Activated naive CD4-positive, alpha-beta T cell treated with anti-CD3 and anti-CD28 coated beads for 36 hours (primary cell): ENCODE data around the gene RERE. TPM values are rescaled to one million over a fixed set of nuclear protein-coding genes. Genes with fewer than 3 reads are reported as not detected.

ENCODE experiments used
- CTCF ChIA-PET: fragments of 350-600 bp; sonication (Branson Sonifier 250); formaldehyde crosslinking; loops from one replicate; lab custom pipeline; 2021; ENCODE audit warnings: antibody characterized with exemption; lab: Charles Lee
- DNase-seq: peaks from one replicate; pipeline ENCODE4 v3.0.0-alpha.2; 2020
- H3K27ac Mint-ChIP-seq: one replicate; pipeline ENCODE4 v1.8.0; 2021; ENCODE audit warnings: mild to moderate bottlenecking, mixed read lengths
- H3K27me3 Mint-ChIP-seq: one replicate; pipeline ENCODE4 v1.8.0; 2021; ENCODE audit warnings: low read depth, mixed read lengths
- H3K36me3 Mint-ChIP-seq: one replicate; pipeline ENCODE4 v1.8.0; 2021; ENCODE audit warnings: low read depth, mixed read lengths
- H3K4me1 Mint-ChIP-seq: one replicate; pipeline ENCODE4 v1.8.0; 2021; ENCODE audit warnings: low read depth, mixed read lengths
- H3K4me3 Mint-ChIP-seq: one replicate; pipeline ENCODE4 v1.8.0; 2021; ENCODE audit warnings: mild to moderate bottlenecking, moderate library complexity, mixed read lengths
- H3K9me3 Mint-ChIP-seq: one replicate; pipeline ENCODE4 v1.8.0; 2021; ENCODE audit warnings: mixed read lengths
- intact Hi-C: fragments of 100-400 bp; cut with micrococcal nuclease; formaldehyde crosslinking; loops from one replicate; pipeline ENCODE4 v1.15.1; 2023
- total RNA-seq, 2 experiments: library from RNA; stranded (reverse); gene quantifications; one replicate each; pipeline ENCODE4 v1.2.3, GENCODE V29; 2021

The RERE gene
- total RNA-seq, 2 experiments from 2014 or later = 46.4 to 47.6 TPM

GRCh38 chr1:8586438-8586837 is 231.0 kb downstream of the RERE start:
- H3K27me3 Mint-ChIP-seq = no peaks in the 10 kb centered on the region
- H3K4me3 Mint-ChIP-seq = no peak overlapping the region
- H3K27ac Mint-ChIP-seq = no peak overlapping the region
- CTCF ChIA-PET = interaction anchor here (1.2 kb wide), 1 partner anchor 141 kb away, joined by 3 read pairs; no protein-coding TSS in a partner anchor
- H3K9me3 Mint-ChIP-seq = no peaks in the 10 kb centered on the region
- H3K4me1 Mint-ChIP-seq = peaks cover 27% of the 10 kb centered on the region
- DNase-seq = no peak
- H3K36me3 Mint-ChIP-seq = peaks cover 1% of the 10 kb centered on the region
- intact Hi-C loops = no loop called here

GRCh38 chr1:8584316-8584715 is 233.1 kb downstream of the RERE start:
- intact Hi-C loops = no loop called here
- no peak for DNase-seq
- H3K4me3 Mint-ChIP-seq = no peak overlapping the region
- no peaks in the 10 kb centered on the region for H3K9me3 Mint-ChIP-seq
- peaks cover 13% of the 10 kb centered on the region for H3K4me1 Mint-ChIP-seq
- no peak overlapping the region for H3K27ac Mint-ChIP-seq
- H3K27me3 Mint-ChIP-seq = no peaks in the 10 kb centered on the region
- no peaks in the 10 kb centered on the region for H3K36me3 Mint-ChIP-seq
- CTCF ChIA-PET = interaction anchor here (0.6 to 1.3 kb wide), 2 partner anchors 9 to 19 kb away, joined by 3 read pairs; no protein-coding TSS in a partner anchor

DNA sequence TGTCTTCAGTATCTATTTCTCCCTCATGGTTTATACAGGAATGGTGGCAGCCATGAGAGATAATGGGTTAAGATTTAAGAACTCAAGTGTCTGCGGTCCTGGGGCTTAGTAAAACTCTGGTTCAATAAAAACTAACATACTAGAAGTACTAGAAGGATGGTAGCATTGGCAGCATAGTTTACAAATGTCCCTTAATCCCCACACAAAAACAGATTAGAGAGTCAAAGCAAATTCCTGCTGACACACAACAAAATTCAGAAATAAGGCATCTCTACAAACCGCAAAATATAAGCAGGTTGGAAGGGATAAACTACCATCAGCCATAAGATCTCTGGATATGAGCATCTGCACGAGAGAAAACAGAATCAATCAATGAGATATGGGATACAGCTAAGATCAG is 234.4 kb downstream of the RERE start:
- no peaks in the 10 kb centered on the region for H3K36me3 Mint-ChIP-seq
- H3K27ac Mint-ChIP-seq = no peak overlapping the region
- no peak overlapping the region for H3K4me3 Mint-ChIP-seq
- CTCF ChIA-PET = interaction anchor here (0.7 to 1.5 kb wide), 2 partner anchors 136 to 266 kb away, joined by 3 read pairs; no protein-coding TSS in a partner anchor
- intact Hi-C loops = no loop called here
- H3K27me3 Mint-ChIP-seq = no peaks in the 10 kb centered on the region
- H3K4me1 Mint-ChIP-seq = peaks cover 11% of the 10 kb centered on the region
- no peak for DNase-seq
- no peaks in the 10 kb centered on the region for H3K9me3 Mint-ChIP-seq

DNA sequence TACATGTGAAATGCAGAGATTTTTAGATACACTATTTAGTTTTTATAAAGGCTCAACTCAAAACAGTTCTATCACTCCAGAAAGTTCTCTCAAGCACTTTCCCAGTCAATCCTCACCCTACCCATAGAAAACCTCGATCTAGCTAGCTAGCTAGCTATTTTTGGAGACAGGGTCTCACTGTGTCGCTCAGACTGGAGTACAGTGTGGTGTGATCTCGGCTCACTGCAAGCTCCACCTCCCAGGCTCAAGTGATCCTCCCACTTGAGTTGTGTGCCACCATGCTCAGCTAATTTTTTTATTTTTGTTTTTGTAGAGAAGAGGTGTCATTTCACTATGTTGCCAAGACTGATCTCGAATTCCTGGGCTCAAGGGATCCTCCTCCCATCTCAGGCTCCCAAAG is 236.9 kb downstream of the RERE start:
- no peaks in the 10 kb centered on the region for H3K36me3 Mint-ChIP-seq
- no peaks in the 10 kb centered on the region for H3K9me3 Mint-ChIP-seq
- intact Hi-C loops = no loop called here
- CTCF ChIA-PET = interaction anchor here (0.9 kb wide), 1 partner anchor 10 kb away, joined by 3 read pairs; no protein-coding TSS in a partner anchor
- no peak overlapping the region for H3K27ac Mint-ChIP-seq
- no peak for DNase-seq
- H3K4me1 Mint-ChIP-seq = no peaks in the 10 kb centered on the region
- no peaks in the 10 kb centered on the region for H3K27me3 Mint-ChIP-seq
- H3K4me3 Mint-ChIP-seq = no peak overlapping the region

DNA sequence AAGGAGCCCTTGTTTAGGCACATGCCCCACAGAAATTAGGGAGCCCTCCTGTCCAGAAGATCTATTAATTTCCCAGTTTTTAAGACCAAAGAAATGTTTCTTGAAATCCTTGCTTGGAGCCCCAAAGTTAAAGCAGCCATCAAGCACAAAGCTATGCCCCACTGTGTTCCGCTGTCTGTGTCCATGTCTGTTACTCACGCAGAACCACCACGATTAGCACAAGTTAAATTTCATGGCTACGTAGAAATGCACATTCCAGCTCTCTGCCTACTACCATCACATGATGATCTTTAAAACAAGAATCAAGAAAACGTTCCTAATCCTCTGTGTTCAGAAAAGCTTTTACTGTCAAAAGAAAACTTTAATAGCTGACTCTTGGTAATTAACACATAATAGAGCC is 238.5 kb downstream of the RERE start:
- DNase-seq = no peak
- Mint-ChIP-seq H3K4me1 (no peaks in the 10 kb centered on the region), H3K9me3 (no peaks in the 10 kb centered on the region), H3K27ac (no peak overlapping the region), H3K4me3 (no peak overlapping the region), H3K27me3 (no peaks in the 10 kb centered on the region), H3K36me3 (no peaks in the 10 kb centered on the region)
- intact Hi-C loops = no loop called here
- CTCF ChIA-PET = interaction anchor here (0.7 to 1.3 kb wide), 3 partner anchors 10 to 200 kb away, joined by 3 to 4 read pairs (median 4); no protein-coding TSS in a partner anchor

DNA sequence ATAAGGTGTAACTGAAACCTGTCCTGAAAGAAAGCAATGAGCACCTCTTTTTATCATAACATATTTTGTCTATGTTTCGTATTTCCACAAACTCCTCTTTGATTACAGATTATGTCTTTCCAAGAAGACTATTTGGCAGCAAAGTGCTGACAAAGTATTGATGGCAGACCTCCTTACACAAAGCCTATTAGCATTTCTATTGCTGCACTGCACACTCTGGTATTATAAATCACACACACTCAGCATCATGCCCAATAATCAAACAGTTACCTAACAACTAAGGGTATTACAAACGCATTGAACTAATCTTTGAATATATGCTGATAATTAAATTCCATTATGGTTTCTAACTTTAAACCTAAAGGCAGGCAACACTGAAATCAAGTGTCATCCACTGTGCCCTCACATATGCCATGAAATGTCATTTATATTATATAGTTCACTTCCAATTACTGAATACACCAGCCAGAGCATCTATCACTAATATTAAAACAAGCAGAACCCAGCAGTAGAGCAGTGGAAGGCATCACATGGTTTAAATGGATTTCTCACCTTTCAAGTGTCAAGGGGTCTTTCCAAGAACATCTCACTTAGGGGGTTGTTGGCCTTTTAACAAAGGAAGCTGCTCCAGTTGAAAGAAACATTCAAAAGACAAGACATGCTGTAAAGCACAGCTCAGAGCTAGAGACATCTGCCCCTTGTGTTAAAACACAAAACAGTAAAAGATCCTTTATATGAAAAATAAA is 239.1 kb downstream of the RERE start:
- no peaks in the 10 kb centered on the region for H3K9me3 Mint-ChIP-seq
- no peaks in the 10 kb centered on the region for H3K27me3 Mint-ChIP-seq
- CTCF ChIA-PET = interaction anchor here (1.2 to 1.3 kb wide), 2 partner anchors 9 to 17 kb away, joined by 4 read pairs; no protein-coding TSS in a partner anchor
- H3K27ac Mint-ChIP-seq = no peak overlapping the region
- intact Hi-C loops = no loop called here
- no peak overlapping the region for H3K4me3 Mint-ChIP-seq
- H3K36me3 Mint-ChIP-seq = no peaks in the 10 kb centered on the region
- no peak for DNase-seq
- H3K4me1 Mint-ChIP-seq = no peaks in the 10 kb centered on the region

DNA sequence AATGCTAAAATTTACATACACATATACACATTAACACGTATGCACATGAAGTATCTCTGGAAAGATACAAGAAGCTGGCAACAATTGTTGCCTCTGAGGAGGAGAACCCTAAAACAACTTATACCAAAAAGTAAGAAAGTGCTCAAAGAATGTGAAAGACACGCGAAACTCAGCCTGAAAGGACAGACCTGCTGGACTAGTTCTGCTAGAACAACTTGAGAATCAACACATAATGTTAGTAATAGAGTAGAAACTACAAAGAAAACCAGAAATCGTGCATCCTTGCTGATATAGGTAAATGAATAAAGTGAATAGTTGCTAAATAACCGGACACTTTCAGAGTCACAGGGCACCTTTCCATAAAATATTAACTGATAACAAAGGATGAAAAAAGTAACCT is 242.5 kb downstream of the RERE start:
- Mint-ChIP-seq H3K9me3 (no peaks in the 10 kb centered on the region), H3K4me3 (no peak overlapping the region), H3K27me3 (no peaks in the 10 kb centered on the region), H3K4me1 (no peaks in the 10 kb centered on the region), H3K36me3 (no peaks in the 10 kb centered on the region), H3K27ac (no peak overlapping the region)
- intact Hi-C loops = no loop called here
- CTCF ChIA-PET = interaction anchor here (0.6 to 0.7 kb wide), 2 partner anchors 152 to 240 kb away, joined by 3 read pairs; no protein-coding TSS in a partner anchor
- no peak for DNase-seq

DNA sequence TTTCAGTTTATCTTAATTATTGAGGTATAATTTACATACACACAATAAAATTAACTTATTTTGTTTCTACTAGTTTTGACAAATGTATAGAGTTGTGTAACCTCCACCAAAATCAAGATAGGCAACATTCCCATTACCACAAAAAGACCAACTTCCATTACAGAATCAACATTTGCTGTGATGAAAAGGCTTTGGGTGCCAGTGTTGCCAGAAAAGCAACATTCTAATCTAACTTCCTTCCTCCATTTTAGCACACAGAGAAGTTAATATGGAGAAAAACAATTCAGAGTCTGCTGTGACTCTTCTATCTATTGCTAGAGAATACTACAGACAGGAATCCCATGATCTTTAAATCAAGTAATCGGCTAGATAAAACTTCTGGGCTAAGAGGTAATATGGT is 245.3 kb downstream of the RERE start:
- H3K4me1 Mint-ChIP-seq = no peaks in the 10 kb centered on the region
- no peak overlapping the region for H3K27ac Mint-ChIP-seq
- CTCF ChIA-PET = interaction anchor here (0.6 to 1.7 kb wide), 2 partner anchors 98 to 123 kb away, joined by 3 to 5 read pairs; no protein-coding TSS in a partner anchor
- no peak overlapping the region for H3K4me3 Mint-ChIP-seq
- no peaks in the 10 kb centered on the region for H3K27me3 Mint-ChIP-seq
- no peak for DNase-seq
- H3K36me3 Mint-ChIP-seq = no peaks in the 10 kb centered on the region
- intact Hi-C loops = no loop called here
- no peaks in the 10 kb centered on the region for H3K9me3 Mint-ChIP-seq

DNA sequence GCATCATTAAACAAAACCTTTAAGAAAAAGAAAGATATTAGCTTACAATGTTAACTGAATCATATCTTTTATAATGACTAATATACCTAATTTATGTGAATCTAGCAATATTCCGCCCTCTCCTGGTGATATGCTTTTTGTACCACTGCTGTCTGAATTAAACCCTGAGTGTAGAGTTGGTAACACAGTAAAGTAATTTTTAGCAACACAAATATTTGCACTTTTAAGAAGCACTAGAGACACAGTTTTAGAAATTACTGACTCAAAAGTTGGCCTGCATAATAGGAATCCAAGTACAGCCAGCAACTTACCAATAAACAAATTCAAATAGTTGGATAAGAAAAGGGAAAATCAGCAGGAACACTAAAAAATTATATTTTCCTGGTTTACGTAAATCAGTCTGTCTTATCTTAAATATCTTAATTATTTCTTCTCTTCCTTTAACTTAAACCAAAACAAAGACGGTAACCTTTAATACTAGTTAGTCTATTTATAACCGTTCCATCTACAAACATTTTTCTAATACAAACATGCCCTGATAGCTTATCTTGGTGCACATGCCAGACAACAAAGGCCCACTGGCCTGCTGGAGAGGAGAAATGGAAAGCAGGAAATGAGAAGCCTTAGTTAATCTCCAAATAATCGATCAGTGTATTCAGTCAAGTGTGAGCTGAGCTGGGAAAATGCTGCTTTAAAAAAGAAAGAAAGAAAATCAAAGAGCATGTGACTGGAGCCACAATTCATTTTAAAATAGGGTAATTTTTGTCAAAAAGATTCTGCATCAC is 246.0 kb downstream of the RERE start:
- CTCF ChIA-PET = interaction anchor here (0.6 to 2.5 kb wide), 10 partner anchors 9 to 278 kb away, joined by 3 to 15 read pairs (median 4); no protein-coding TSS in a partner anchor
- H3K4me3 Mint-ChIP-seq = no peak overlapping the region

DNA sequence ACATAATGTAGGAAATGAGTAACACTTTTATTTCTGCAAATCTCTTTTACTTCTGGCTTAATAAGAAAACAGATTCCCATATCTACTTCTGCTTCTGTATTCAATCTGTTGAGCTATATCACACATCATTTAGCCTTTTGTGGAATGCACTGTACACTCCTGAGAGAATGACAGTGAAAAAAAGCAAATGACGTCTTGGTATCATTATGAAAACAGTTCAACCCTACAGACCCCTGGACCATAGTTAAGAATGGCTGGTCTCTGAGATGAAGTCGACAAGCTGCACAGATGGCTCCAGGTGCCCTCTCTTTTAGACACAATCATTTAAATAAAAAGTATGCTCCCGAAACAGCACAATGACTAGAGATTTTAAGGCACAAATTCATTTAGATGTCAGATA is 247.0 kb downstream of the RERE start:
- intact Hi-C loops = no loop called here
- CTCF ChIA-PET = interaction anchor here (0.8 to 2.5 kb wide), 9 partner anchors 8 to 279 kb away, joined by 3 to 15 read pairs (median 4); no protein-coding TSS in a partner anchor
- no peaks in the 10 kb centered on the region for H3K9me3 Mint-ChIP-seq
- no peak for DNase-seq
- no peak overlapping the region for H3K27ac Mint-ChIP-seq
- H3K4me1 Mint-ChIP-seq = peaks cover 5% of the 10 kb centered on the region
- no peaks in the 10 kb centered on the region for H3K27me3 Mint-ChIP-seq
- H3K36me3 Mint-ChIP-seq = no peaks in the 10 kb centered on the region
- no peak overlapping the region for H3K4me3 Mint-ChIP-seq

More for the DNA sequence above, 246.0 kb downstream of the RERE start:
- Mint-ChIP-seq H3K9me3 (no peaks in the 10 kb centered on the region), H3K27me3 (no peaks in the 10 kb centered on the region), H3K4me1 (no peaks in the 10 kb centered on the region), H3K27ac (no peak overlapping the region), H3K36me3 (no peaks in the 10 kb centered on the region)
- intact Hi-C loops = no loop called here
- DNase-seq = no peak

GRCh38 chr1:8569242-8569641 is 248.2 kb downstream of the RERE start:
- Mint-ChIP-seq H3K27me3 (no peaks in the 10 kb centered on the region), H3K27ac (no peak overlapping the region), H3K4me1 (peaks cover 5% of the 10 kb centered on the region), H3K9me3 (no peaks in the 10 kb centered on the region), H3K4me3 (no peak overlapping the region), H3K36me3 (no peaks in the 10 kb centered on the region)
- intact Hi-C loops = loop anchor here (10.0 kb wide), 1 partner anchor 436 kb away; no protein-coding TSS in a partner anchor
- CTCF ChIA-PET = interaction anchor here (0.6 to 2.5 kb wide), 9 partner anchors 8 to 280 kb away, joined by 3 to 15 read pairs (median 4); no protein-coding TSS in a partner anchor
- DNase-seq = no peak

- Mint-ChIP-seq H3K4me1 (peaks cover 6% of the 10 kb centered on the region), H3K9me3 (no peaks in the 10 kb centered on the region), H3K27me3 (no peaks in the 10 kb centered on the region), H3K27ac (no peak overlapping the region), H3K4me3 (no peak overlapping the region), H3K36me3 (no peaks in the 10 kb centered on the region)
- DNase-seq = no peak
- CTCF ChIA-PET = interaction anchor here (0.7 to 2.4 kb wide), 7 partner anchors 10 to 280 kb away, joined by 3 to 9 read pairs (median 4); no protein-coding TSS in a partner anchor
- intact Hi-C loops = loop anchor here (10.0 kb wide), 1 partner anchor 436 kb away; no protein-coding TSS in a partner anchor
These were observed 248.6 kb downstream of the RERE start for GRCh38 chr1:8568837-8569236.
